HL-60 (cell line): ENCODE measurements around the gene KRTAP5-5.
"Not testable (repeated sequence)": the region's sequence is repeated elsewhere in the genome, so short reads cannot be mapped to it uniquely, and the experiment has no call there.

ENCODE experiments used
- CTCF ChIP-seq: IDR thresholded peaks from one replicate; pipeline ENCODE4 v1.5.1; 2011; ENCODE audit warnings: low read length, control low read depth, inconsistent platforms; ENCODE audit not compliant: insufficient read depth
- GABPA ChIP-seq: IDR thresholded peaks from 2 replicates; pipeline ENCODE4 v1.6.1; 2012; ENCODE audit warnings: low read depth
- POLR2AphosphoS5 ChIP-seq: IDR thresholded peaks from 2 replicates; pipeline ENCODE4 v1.6.1; 2012; ENCODE audit warnings: low read depth
- REST ChIP-seq: IDR thresholded peaks from 2 replicates; pipeline ENCODE4 v1.6.1; 2012; ENCODE audit warnings: low read depth; ENCODE audit not compliant: insufficient replicate concordance
- SPI1 ChIP-seq: IDR thresholded peaks from 2 replicates; pipeline ENCODE4 v1.6.1; 2012; ENCODE audit warnings: low read depth, mild to moderate bottlenecking, borderline replicate concordance

GRCh38 chr11:1589191-1589963 lies 40.2 kb upstream of the KRTAP5-5 start:
- TF ChIP-seq CTCF, SPI1, POLR2AphosphoS5, REST, GABPA: not testable (repeated sequence)
